ENCODE measurements around the gene PTPRM.

DNA sequence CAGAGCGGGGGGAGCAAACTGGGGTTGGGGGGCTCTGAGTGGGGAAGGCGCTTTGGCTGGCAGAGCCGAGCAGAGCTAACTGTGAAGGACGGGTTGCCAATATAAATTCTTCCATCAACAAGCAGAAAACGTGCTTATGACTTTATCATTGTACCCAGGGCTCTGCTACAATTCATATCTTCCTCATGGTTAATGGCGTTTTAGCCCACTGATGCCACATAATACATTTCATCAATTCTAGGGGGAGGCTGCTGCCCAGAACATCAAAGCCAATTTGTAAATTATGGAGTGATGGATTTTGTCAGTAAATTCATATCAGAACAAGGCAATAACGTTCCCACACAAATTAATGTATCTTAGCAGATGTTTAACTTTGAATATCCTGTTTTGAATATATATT lies 866.7 kb downstream of the PTPRM start:
- TF ChIP-seq SPI1 (IDR thresholded peaks at IDR 0.05; ENCODE audit: low read depth, low read length) (no peak), POLR2A (IDR thresholded peaks at IDR 0.05; ENCODE audit: low read depth, low read length) (no peak), TAF1 (IDR thresholded peaks at IDR 0.05; ENCODE audit: low read depth, low read length) (no peak), POLR2AphosphoS5 (IDR thresholded peaks at IDR 0.05; ENCODE audit: low read depth, low read length) (no peak)

Measured in GM12891 (cell line).